HG03575 (cell line): ENCODE results near the gene MDH1B.
"Not testable (repeated sequence)": the region's sequence is repeated elsewhere in the genome, so short reads cannot be mapped to it uniquely, and the experiment has no call there.

Experiments
- ATAC-seq: cut with Tn5 transposase; IDR thresholded peaks from one replicate; pipeline ENCODE4 v1.9.1; 2021; ENCODE audit not compliant: unreplicated experiment, insufficient number of reproducible peaks, low FRiP score; ENCODE audit errors: extremely low read depth

Gene MDH1B

DNA sequence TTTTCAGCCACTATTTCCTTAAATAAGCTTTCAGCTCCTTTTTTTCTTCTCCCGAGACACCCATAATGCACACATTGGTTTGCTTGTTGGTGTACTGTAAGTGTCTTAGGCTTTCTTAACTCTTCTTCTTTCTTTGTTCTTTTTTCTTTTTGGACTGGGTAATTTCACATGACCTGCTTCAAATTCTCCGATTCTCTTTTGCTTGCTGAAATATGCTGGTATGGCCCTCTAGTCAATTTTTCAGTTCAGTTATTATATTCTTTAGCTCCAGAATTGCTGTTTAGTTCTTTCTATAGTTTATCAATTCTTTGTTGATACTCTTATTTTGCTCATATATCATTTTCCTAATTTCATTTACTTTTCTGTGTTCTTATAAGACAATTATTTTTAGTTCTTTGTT, 15.5 kb upstream of the MDH1B start:
- ATAC-seq, result no peak

DNA sequence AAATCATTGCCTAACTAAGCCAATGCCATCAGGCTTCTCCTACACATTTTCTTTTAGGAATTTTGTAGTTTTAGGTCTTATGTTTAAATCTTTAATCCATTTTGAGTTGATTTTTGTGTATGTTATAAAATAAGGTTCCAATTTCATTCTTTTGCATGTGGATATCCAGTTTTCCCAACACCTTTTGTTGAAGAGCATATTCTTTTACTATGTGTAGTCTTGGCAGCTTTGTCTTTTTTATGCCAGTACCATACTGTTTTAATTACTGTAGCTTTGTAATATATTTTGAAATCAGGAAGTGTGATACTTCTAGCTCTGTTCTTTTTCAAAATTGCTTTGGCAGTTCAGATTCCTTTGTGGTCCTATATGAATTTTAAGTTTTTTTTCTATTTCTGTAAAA, 11.3 kb upstream of the MDH1B start:
- no peak for ATAC-seq

DNA sequence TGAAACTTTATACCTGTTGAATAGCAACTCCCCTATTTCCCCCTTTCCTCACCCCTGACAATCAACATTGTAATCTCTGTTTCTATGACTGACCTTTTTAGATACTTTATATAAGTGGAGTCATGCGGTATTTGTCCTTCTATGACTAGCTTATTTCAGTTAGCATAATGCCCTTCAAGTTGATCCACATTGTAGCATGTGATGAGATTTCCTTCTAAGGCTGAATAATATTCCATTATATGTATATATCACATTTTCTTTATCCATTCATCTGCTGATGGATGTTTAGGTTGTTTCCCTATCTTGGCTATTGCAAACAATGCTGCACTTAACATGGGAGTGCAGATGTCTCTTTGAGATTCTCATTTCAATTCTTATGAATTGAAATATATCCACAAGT, 9.7 kb upstream of the MDH1B start:
- no peak for ATAC-seq

DNA sequence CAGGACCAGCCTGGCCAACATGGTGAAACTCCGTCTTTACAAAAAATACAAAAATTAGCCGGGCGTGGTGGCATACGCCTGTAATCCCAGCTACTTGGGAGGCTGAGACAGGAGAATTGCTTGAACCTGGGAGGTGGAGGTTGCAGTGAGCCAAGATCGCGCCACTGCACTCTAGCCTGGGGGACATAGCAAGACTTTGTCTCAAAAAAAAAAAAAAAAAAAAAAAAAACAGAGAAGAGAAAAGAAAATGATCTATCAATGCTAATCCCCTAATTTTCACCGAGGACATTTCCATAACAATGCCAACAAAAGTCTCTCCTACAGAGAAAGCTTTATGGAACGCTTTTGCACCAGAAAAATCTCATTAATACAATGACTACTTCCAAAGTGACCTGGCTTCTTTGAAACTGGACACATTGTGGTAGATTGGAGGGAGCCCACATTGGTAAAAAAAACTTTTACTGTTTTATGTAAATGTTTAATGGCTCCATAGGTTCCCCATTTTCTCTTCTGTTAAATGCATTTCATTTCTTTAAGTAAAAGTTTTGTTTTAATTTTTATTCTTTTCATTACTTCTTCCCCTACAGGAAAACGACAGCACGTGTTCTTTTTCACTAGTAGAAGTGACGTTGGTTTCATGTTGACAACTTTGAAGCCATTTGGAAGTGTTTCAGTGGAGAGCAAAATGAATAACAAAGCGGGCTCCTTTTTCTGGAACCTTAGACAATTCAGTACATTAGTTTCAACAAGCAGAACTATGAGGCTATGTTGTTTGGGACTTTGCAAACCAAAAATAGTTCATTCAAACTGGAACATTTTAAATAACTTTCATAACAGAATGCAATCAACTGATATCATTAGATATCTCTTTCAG, 1.2 kb upstream of the MDH1B start:
- no peak for ATAC-seq

DNA sequence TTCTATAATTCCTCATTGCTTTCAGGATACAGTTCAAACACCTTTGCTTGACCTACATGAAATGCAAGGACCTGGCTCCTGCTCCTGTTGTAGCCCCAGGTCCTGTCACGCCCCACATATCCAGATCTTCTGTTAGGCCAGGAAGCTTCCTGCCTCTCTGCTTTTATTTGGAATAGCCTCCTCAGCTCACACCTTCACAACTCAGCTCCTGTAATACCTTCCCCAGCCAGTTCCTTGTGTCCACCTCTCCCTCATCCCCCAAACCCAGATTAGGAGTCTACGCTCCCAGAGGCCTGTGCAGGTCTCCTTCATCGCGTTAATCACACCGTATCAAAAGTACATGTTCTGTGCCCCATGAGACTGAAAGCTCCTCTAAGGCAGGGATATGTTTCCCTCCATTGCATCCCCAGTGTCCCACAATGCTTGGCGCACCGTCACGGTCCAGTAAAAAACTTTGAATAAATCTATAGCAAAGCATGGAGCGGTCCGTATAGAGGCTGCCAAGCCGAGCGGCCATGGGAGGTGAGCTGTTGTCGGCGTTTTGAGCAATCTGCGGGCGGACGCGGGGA, 371 bp downstream of the MDH1B start:
- no peak for ATAC-seq

DNA sequence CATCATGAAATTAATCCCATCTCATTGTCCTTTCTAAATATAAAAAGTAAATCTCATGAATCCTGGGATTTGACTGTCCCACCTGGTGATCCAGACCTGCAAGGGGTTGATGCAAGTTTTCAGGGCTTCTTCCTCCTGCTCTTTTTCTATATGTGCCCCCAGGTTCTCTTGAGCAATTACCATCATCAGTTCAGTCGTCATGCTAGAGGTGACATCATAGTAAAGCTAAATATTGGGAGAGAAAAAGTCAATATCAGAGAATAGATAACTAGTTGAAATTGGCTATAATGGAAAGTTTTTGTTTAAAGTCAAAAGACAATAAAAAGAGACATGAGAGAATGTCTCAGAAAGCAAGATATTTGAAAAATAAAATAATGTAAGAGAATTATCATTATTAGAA, 8.3 kb downstream of the MDH1B start:
- ATAC-seq, result no peak

DNA sequence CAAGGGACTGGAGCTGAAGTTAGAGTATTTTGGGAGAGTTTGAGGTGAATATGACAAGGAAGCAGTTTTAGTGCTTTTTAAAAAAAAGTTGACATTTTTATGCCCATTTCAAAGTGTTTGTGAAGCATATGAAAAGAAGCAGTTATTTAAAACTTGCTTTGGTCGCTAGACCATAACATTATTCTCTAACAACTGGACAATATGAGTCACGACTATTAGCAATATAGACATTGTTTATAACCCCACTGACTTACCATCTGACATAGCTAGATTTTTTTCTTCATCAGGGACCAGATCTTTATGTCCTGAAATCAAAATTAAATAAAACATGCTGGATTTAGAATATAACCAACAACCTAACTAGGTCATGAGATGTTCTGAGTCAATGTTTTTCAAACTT, 24.3 kb downstream of the MDH1B start:
- no peak for ATAC-seq

DNA sequence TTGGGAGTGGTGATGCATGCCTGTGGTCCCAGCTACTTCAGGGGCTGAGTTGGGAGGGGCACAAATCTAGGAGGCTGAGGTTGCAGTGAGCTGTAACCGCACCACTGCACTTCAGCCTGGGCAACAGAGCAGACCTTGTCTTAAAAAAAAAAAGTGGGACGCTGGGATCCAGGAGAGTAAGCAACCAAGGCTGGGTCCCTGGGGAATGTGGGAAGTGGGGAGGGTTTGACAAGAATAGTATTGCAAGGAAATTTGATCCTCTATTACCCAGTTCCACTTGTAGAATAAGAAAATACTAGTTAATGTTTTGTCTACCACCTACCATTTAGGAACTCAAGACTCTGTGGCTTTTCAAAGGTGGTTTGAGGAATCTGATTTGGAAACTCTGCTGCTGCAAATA, 25.9 kb downstream of the MDH1B start:
- no peak for ATAC-seq

DNA sequence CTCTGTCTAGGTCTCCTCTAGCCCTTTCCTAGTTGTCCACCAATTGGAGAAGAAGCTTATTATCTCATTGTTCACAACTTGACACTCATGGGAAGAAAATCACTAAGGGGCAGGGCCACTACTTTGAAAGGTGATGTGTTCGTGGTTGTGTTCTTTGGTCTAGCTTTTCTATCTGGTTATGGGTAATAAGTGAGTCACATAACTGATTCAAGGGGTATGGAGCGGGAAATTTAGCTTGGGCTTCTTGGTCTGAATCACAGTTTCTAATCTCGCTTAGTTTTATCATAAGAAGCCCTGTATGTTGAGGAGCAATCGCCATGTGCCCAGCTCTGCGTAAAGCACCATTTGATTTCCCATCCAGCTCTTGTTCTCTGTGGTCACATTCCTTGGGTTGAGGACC, 28.2 kb downstream of the MDH1B start:
- ATAC-seq, result no peak

DNA sequence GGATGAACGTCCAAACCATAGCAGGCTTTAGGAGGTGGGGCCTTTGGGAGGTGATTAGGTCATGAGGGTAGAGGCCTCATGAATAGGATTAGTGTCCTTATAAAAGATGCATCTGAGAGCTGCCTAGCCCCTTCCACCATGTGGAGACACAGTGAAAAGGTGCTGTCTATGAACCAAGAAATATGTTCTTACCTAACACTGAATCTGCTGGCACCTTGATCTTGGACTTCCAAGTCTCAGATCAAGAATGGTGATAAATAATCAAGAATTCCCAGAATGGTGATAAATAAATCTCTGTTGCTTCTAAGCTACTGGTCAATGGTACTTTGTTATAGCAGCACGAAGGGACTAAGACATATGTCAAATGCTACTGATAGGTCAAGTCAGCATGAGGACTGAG, 31.8 kb downstream of the MDH1B start:
- no peak for ATAC-seq

DNA sequence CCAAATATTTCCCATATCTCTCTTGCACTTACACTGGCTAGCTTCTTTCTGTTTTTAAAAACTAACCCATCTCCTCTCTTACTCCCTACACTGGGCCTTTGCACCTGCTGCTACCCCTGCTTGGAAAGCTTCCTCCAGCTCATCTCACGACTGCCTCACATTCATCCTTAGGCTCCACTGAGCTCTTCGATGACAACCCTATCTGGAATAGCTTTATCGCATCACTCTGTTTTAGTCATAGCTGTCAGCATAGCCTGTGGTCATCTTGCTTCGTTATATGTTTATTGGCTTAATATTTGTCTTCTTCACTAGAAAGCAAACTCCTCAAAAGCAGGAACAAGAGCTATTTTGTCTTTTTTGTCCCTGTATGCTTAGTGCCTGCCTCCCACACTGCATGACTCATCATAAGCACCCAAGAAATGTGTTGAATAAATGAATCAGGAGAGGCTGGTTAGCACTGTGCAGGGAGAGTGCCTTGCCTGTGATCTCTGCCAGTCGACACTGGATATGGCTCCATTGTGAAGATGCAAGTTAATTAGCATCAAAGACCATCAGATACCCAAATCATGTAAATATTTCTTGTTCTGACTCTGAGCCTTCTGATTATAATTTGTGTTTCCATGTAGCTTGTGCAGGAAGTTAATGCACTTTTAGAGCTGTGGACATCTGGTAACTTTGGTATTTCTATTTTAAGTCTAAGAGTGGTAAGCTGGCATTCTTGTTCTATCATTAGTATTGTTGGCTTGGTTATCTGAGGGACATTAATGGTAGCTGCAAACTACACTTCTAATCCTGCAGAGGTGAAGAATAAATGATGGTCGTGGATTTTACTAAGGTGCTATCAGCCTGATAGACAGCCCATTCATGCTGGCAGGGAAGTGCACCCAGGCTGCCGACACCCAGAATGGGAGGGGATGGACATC, 36.6 kb downstream of the MDH1B start:
- ATAC-seq, result no peak

DNA sequence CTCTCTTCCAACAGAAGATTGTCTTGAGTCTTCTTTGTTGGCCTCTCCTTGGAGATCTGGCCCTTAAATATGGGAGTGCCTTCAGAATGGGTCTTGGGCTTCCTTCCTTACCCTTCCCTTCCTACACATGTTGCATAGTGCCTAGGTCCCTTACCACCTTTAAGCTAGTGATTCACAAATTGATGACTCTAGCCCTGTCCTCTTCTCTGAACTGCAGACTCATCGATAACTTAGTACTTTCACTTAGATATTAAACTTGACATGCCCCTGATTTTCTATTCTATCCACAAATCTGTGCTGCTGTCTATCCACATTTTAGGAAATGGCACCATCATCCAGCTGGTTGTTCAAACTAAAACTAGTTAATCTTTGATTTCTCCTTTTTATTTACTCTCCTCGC, 37.8 kb downstream of the MDH1B start:
- no peak for ATAC-seq

DNA sequence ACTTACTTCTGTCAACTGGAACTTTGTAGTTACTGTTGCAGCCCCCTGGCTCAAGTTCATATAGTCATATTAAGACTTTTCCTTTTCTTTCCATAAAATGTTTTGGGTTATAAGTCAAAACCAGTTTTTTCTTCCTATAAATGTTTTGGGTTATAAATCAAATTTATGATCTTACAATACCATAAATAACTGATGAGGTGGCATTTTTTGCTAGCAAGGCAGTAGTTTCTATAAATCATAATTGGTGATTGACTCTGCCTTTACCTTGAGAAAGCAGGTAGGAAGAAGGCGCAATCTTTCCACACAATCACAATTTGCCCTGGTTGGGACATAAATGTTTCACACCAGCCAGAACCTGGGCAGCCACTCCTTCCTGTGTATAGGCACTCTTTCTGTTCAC, 41.8 kb downstream of the MDH1B start:
- ATAC-seq, result no peak

DNA sequence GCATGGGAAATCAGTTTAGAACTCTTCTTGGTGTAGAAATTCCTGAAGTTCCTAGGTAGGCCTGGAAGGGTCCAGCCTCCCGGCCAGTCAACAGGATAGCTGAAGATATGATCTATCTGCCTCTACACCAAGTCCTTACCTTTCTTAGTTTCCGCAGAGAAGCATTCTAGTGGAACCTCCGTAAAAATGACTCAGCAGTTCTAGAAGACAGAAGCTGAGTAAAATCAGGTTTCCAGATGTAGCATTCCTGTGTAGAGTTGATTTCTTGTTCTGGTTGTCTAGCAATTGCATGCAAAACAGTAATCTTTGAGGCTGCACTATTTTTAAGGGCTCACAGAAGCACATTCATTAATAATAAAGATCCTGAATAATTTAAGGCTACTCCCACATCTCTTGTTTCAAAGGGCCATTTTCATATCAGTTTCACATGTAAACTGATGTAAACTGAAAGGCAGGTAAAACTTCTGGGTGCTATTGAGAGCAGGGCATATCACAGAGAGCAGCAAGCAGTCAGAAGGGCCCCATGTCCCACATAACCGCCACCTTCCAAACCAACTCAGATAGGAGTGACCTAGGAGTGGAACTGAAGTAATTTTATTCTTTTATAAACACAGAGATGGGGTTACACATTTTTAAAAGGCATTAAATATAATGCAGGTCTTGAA, 43.7 kb downstream of the MDH1B start:
- peak; percentile 83 for ATAC-seq

DNA sequence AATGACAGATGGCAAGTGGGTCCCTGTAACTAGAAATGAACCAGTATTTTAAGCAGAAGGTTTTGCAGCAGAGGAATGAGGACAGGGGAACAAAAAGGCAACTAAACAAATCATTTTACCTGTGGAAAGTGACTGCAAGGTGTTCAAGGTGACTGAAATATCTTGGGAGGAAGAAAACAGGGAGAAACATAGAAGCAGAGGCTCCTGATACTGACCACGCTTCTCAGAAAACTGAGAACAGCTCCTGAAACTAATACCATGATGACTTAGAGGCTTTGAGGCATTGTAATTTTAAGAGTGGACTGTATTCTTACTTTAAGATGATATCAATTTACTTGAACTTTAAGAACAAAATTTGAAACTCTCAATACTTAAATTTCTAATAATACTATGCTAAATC, 46.8 kb downstream of the MDH1B start, which contains the start of gene DYTN:
Gene DYTN (minus strand): TSS at position 101 of the 400 bp plus-strand sequence. CDS start 117 bp downstream, outside the sequence.
- ATAC-seq, result no peak

DNA sequence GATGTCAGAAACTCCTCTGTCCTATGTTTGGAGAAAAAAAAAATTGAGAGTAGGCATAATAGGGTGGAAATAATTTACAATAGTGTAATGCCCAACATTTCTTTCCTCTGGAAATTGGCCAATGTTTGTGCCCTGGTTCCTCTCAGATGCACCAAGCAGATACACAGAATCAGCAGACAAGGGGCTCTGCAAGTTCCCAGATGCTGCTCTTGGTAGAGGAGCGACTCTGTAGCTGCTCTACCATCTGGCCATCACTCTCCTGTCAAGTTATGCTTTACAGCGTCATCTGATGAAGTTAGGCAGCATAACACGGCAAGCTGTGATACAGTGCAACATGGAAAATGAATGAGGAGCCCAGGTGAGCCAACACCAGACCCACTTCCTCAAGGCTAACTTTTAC, 48.5 kb downstream of the MDH1B start:
- ATAC-seq, result no peak

DNA sequence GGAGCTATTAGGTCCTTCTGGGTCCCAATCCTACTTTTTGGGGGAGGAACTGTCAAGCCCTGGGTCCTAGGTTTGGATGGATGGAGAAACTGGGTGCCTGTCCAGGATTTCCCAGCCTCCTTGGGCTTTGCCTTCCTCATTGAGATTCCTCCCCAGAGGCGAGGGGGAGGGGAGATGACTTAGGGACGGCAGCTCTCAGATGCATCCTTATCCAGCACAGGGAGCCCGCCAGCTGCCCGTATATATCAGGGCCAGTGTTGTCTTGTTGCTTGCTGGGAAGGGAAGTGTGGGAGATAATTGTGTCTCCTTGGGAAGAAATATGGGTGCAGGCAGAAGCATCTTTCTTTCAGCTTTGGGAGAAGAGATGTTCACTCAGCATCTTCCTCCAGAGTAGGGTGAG, 49.9 kb downstream of the MDH1B start:
- ATAC-seq, result not testable (repeated sequence)

DNA sequence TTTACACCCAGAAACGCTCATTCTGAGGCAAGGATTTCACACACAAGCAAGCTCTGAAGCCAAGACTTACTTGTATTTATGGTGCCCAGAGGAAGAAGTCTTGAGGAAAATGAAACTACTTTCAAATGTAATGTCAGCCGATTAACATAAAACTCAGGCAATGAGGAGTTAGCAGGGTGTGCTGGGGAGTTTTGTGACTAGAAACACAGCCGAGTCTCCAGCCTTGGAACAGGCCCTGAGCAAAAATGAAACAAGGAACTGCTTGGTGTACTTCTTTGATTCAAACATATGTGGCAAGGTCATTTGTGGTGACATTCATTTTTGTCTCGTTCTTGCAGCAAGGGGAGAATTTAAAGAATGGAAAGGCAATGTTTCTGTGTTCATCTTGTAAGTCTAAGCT, 51.4 kb downstream of the MDH1B start:
- ATAC-seq, result peak; percentile 80

DNA sequence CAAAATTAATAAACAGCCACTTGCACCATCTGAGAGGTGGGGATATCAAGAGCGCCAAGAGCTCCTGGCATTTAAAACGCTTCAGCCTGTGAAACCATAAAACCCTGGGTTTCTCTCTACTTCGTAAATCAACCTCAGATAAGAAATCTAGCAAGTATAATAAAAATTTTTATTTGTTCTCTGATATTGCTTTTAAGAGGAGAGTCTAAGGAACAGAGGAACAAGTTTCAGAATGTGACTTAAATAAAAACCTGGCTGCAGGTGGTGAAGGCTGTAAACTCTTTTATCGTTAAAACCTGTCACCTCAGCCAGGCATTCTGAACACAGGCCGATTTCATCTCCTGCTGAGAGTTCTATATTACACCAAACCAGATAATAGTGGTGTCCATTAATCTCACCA, 56.8 kb downstream of the MDH1B start:
- no peak for ATAC-seq
